ENCODE results near the gene CDK2AP2. TPM values are rescaled to one million over a fixed set of nuclear protein-coding genes. Genes with fewer than 3 reads are reported as not detected.

The CDK2AP2 gene
- total RNA-seq, 1 donor from 2014 or later: 17.6 TPM

GRCh38 chr11:67508486-67509121 lies 642 bp upstream of the CDK2AP2 start:
- no peak for TF ChIP-seq CTCF (IDR thresholded peaks at IDR 0.05; ENCODE audit: unreplicated experiment)
- Mint-ChIP-seq H3K4me1 (peaks cover 24% of the 10 kb centered on the region), H3K9me3 (no peaks in the 10 kb centered on the region), H3K36me3 (no peaks in the 10 kb centered on the region), H3K4me3 (peak overlapping the region; percentile 79), H3K27me3 (ENCODE audit: low read depth) (peaks cover 24% of the 10 kb centered on the region), H3K27ac (peak overlapping the region; percentile 96)
- peak; percentile 94 to 98 for DNase-seq (ENCODE audit: low spot score in 2 of 2, unreplicated experiment in 2 of 2)

- no peak for DNase-seq (ENCODE audit: low spot score in 2 of 2, unreplicated experiment in 2 of 2)
- TF ChIP-seq CTCF (IDR thresholded peaks at IDR 0.05; ENCODE audit: unreplicated experiment): no peak
- no peaks in the 10 kb centered on the region for H3K36me3 Mint-ChIP-seq
Observed at GRCh38 chr11:67507242-67507863, 609 bp downstream of the CDK2AP2 start.

GRCh38 chr11:67506426-67507051 lies 1.4 kb downstream of the CDK2AP2 start:
- no peaks in the 10 kb centered on the region for H3K9me3 Mint-ChIP-seq
- peak overlapping the region; percentile 79 for H3K4me3 Mint-ChIP-seq
- H3K4me1 Mint-ChIP-seq: peaks cover 31% of the 10 kb centered on the region
- peaks cover 16% of the 10 kb centered on the region for H3K27me3 Mint-ChIP-seq (ENCODE audit: low read depth)
- peak overlapping the region; percentile 79 for H3K27ac Mint-ChIP-seq
- TF ChIP-seq CTCF (IDR thresholded peaks at IDR 0.05; ENCODE audit: unreplicated experiment): peak; percentile 34
- DNase-seq (ENCODE audit: low spot score in 2 of 2, unreplicated experiment in 2 of 2): no peak
- no peaks in the 10 kb centered on the region for H3K36me3 Mint-ChIP-seq

More at GRCh38 chr11:67507242-67507863, 609 bp downstream of the CDK2AP2 start:
- Mint-ChIP-seq H3K4me1 (peaks cover 31% of the 10 kb centered on the region), H3K27ac (peak overlapping the region; percentile 72), H3K9me3 (no peaks in the 10 kb centered on the region), H3K27me3 (ENCODE audit: low read depth) (peaks cover 19% of the 10 kb centered on the region), H3K4me3 (peak overlapping the region; percentile 79)

- TF ChIP-seq CTCF (IDR thresholded peaks at IDR 0.05; ENCODE audit: unreplicated experiment): peak; percentile 88
- DNase-seq (ENCODE audit: low spot score in 2 of 2, unreplicated experiment in 2 of 2): peak; percentile 68 to 87
- H3K4me3 Mint-ChIP-seq: peak overlapping the region; percentile 79
- H3K9me3 Mint-ChIP-seq: no peaks in the 10 kb centered on the region
- H3K27ac Mint-ChIP-seq: peak overlapping the region; percentile 89
- H3K27me3 Mint-ChIP-seq (ENCODE audit: low read depth): peaks cover 10% of the 10 kb centered on the region
- H3K4me1 Mint-ChIP-seq: peaks cover 31% of the 10 kb centered on the region
- peaks cover 4% of the 10 kb centered on the region for H3K36me3 Mint-ChIP-seq
Observed at GRCh38 chr11:67505605-67506396, 2.2 kb downstream of the CDK2AP2 start.

- peak in 1 of 2 experiments; percentile 66 for DNase-seq (ENCODE audit: low spot score in 2 of 2, unreplicated experiment in 2 of 2)
- peaks cover 8% of the 10 kb centered on the region for H3K36me3 Mint-ChIP-seq
- no peaks in the 10 kb centered on the region for H3K9me3 Mint-ChIP-seq
- H3K27me3 Mint-ChIP-seq (ENCODE audit: low read depth): peaks cover 5% of the 10 kb centered on the region
- TF ChIP-seq CTCF (IDR thresholded peaks at IDR 0.05; ENCODE audit: unreplicated experiment): no peak
- peak within 1 kb of the TSS; percentile 89 for H3K27ac Mint-ChIP-seq
- peaks cover 31% of the 10 kb centered on the region for H3K4me1 Mint-ChIP-seq
- H3K4me3 Mint-ChIP-seq: peak within 1 kb of the TSS; percentile 79
Observed at GRCh38 chr11:67504950-67505581, 2.9 kb downstream of the CDK2AP2 start, which contains the start of gene PITPNM1. Gene PITPNM1 (minus strand): TSS chr11:67505363. CDS start chr11:67504180, 1,183 bp downstream.
